Naive thymus-derived CD8-positive, alpha-beta T cell (primary cell): ENCODE results near the gene KDM4C. TPM values are rescaled to one million over a fixed set of nuclear protein-coding genes. Genes with fewer than 3 reads are reported as not detected.
"Not testable (repeated sequence)": the region's sequence is repeated elsewhere in the genome, so short reads cannot be mapped to it uniquely, and the experiment has no call there.

ENCODE experiments used
- ATAC-seq, 2 donors: fragments of 150-1000 bp; cut with Tn5 transposase in 1 of 2; sonication (Bioruptor Pico), chemical (Tn5 transposase) in 1 of 2; 1 replicate in 1 of 2; 2 replicates in 1 of 2; pipeline ENCODE4 v1.10.0; 2021; ENCODE audit warnings: mild to moderate bottlenecking in 2 of 2, moderate library complexity in 2 of 2
- POLR2A ChIA-PET: fragments of 350-600 bp; sonication (Branson Sonifier 250); formaldehyde crosslinking; loops from one replicate; lab custom pipeline; 2021; ENCODE audit warnings: antibody characterized with exemption; lab: Charles Lee
- DNase-seq, 10 donors: peaks; one replicate each; pipeline versions ENCODE4 v3.0.0 to v3.0.0-alpha.2; 2020 to 2022
- H3K27ac Mint-ChIP-seq, 10 donors: one replicate each; pipeline ENCODE4 v1.8.0; 2020 to 2022; ENCODE audit warnings: mild to moderate bottlenecking in 10 of 10, mixed read lengths in 10 of 10, moderate library complexity in 4 of 10, inconsistent platforms in 1 of 10
- H3K27me3 Mint-ChIP-seq, 5 donors: one replicate each; pipeline ENCODE4 v1.8.0; 2021 to 2022; ENCODE audit warnings: mixed read lengths in 5 of 5
- H3K36me3 Mint-ChIP-seq, 3 donors: one replicate each; pipeline ENCODE4 v1.8.0; 2020 to 2022; ENCODE audit warnings: mixed read lengths in 3 of 3, mild to moderate bottlenecking in 2 of 3, inconsistent platforms in 1 of 3
- H3K4me1 Mint-ChIP-seq, 4 donors: one replicate each; pipeline ENCODE4 v1.8.0; 2021 to 2022; ENCODE audit warnings: mixed read lengths in 4 of 4
- H3K4me3 Mint-ChIP-seq, 10 donors: one replicate each; pipeline ENCODE4 v1.8.0; 2020 to 2022; ENCODE audit warnings: mild to moderate bottlenecking in 10 of 10, mixed read lengths in 10 of 10, moderate library complexity in 6 of 10, inconsistent platforms in 1 of 10
- H3K9me3 Mint-ChIP-seq, 9 donors: one replicate each; pipeline ENCODE4 v1.8.0; 2020 to 2022; ENCODE audit warnings: mixed read lengths in 9 of 9, mild to moderate bottlenecking in 3 of 9, inconsistent platforms in 1 of 9, moderate library complexity in 1 of 9
- polyA plus RNA-seq, 3 donors: library from polyadenylated mRNA; unstranded; fragments of 300-500 nt; fragmentation: Illumina TruSeq; gene quantifications; one replicate each; pipeline ENCODE4 v1.2.3, GENCODE V29; 2021
- total RNA-seq, 8 experiments: library from RNA in 2 of 8; stranded (reverse) in 2 of 8; gene quantifications; one replicate each; pipeline ENCODE4 v1.2.3 and lab custom pipeline; 2021 to 2026

KDM4C gene
- total and polyA plus RNA-seq, 5 experiments from 2014 or later: 27.5 to 83.6 (median 27.8) TPM

DNA sequence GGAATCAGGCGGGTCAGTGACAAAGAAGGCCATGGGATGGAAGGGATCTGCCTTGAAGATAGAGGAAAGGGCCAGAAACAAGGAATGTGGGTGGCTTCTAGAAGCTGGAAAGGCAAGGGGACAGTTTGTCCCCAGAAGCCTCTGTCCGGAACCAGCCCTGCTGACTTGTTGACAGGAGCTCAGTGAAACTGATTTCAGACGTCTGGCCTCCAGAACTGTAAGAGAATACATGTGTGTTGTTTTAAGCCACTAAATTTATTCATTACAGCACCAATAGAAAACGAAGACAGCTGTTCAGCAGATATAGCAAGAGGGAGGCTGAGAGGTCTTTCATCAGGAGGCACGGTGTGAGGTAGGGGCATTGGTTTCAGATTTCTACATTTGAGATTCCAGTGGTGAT lies 422.5 kb downstream of the KDM4C start:
- POLR2A ChIA-PET: no interaction called here
- peaks cover 50 to 81% (median 54%) of the 10 kb centered on the region in 3 donors for H3K36me3 Mint-ChIP-seq
- H3K4me3 Mint-ChIP-seq: no peak overlapping the region
- H3K27me3 Mint-ChIP-seq: no peaks in the 10 kb centered on the region
- no peak for DNase-seq
- ATAC-seq: no peak
- no peak overlapping the region for H3K27ac Mint-ChIP-seq
- peaks cover under 1 to 47% (median 14%) of the 10 kb centered on the region in 9 donors for H3K9me3 Mint-ChIP-seq
- H3K4me1 Mint-ChIP-seq: peaks cover 0 to 3% (median 0%) of the 10 kb centered on the region in 4 donors

DNA sequence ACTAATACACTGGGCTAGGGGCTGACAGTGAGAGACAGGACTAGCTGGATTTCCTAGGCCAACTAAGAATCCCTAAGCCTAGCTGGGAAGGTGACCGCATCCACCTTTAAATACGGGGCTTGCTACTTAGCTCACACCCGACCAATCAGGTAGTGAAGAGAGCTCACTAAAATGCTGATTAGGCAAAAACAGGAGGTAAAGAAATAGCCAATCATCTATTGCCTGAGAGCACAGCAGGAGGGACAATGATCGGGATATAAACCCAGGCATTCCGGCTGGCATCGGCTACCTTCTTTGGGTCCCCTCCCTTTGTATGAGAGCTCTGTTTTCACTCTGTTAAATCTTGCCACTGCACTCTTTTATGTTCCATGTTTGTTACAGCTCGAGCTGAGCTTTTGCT lies 425.4 kb downstream of the KDM4C start:
- H3K27ac Mint-ChIP-seq, DNase-seq, H3K4me3 Mint-ChIP-seq, H3K4me1 Mint-ChIP-seq, ATAC-seq, H3K27me3 Mint-ChIP-seq, POLR2A ChIA-PET: not testable (repeated sequence)
- Mint-ChIP-seq H3K36me3 (peaks cover 41 to 79% (median 69%) of the 10 kb centered on the region in 3 donors), H3K9me3 (peaks cover 5 to 73% (median 22%) of the 10 kb centered on the region in 9 donors)

DNA sequence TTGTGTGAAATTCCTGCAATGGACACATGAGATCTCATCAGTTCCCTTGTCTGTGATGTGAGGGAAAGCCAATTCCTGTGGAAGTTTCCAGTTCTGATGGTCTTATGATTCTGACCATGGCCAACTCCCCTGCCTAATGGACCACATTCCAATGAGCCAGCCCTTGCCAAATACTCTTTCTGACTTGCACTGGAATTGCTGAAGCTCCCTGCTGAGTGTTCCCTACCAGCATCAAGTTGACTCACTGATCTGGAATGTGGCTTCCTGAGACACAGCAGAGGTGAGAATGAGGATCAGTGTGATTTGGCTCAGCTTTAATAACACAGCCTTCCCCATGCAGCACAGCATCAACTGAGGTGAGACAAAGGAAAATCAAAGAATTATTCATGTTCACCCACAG lies 427.8 kb downstream of the KDM4C start:
- Mint-ChIP-seq H3K27me3 (no peaks in the 10 kb centered on the region), H3K4me3 (no peak overlapping the region), H3K36me3 (peaks cover 20 to 61% (median 60%) of the 10 kb centered on the region in 3 donors), H3K4me1 (no peaks in the 10 kb centered on the region), H3K27ac (no peak overlapping the region), H3K9me3 (peaks cover 8 to 79% (median 32%) of the 10 kb centered on the region in 9 donors)
- DNase-seq (no peak), ATAC-seq (no peak)
- POLR2A ChIA-PET: no interaction called here

DNA sequence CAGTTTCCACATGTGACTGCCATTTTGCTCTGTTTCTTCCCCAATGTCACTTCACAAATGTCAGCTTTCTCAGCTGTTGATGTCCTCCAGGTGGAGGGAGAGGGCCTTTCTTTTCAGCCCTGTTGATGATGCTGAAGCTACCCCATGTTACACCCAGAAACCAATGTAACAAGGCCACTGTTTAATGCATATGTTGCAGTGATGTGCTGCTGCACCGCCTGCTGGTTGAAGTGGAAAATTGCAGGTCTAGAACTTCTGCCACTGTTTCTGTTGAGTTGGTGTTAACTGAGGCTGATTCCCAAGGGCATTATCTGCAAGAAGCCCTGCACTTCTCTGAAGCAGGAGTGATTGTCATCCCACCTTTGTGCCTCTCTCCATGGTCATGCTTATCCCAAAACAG lies 428.4 kb downstream of the KDM4C start:
- no peak for ATAC-seq
- no peak for DNase-seq
- POLR2A ChIA-PET: no interaction called here
- Mint-ChIP-seq H3K4me3 (no peak overlapping the region), H3K9me3 (peaks cover 11 to 79% (median 37%) of the 10 kb centered on the region in 9 donors), H3K27ac (no peak overlapping the region), H3K4me1 (no peaks in the 10 kb centered on the region), H3K36me3 (peaks cover 17 to 65% (median 61%) of the 10 kb centered on the region in 3 donors), H3K27me3 (no peaks in the 10 kb centered on the region)

DNA sequence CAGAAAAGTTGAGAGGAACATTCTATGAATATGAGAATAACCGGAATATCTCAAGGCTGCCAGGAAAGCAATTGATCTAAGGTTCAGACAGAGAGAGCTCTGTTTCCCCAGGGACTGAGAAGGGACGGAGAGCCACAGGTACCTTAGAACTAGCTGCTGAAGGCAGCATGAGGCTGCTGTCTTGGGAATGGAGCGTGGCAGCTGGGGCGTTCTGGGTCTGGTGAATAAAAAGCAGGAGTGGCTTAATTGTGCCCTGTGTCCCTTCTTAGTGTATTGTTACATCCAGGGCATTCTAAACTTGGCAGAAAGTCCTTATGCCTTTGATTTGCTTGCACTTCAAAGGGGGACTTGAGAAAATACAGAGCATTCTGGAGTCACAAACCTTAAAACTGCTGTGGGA lies 434.5 kb downstream of the KDM4C start:
- POLR2A ChIA-PET: no interaction called here
- Mint-ChIP-seq H3K36me3 (peaks cover 0 to 19% (median 10%) of the 10 kb centered on the region in 3 donors), H3K9me3 (peaks cover 5 to 35% (median 23%) of the 10 kb centered on the region in 9 donors), H3K4me1 (no peaks in the 10 kb centered on the region), H3K4me3 (no peak overlapping the region), H3K27me3 (no peaks in the 10 kb centered on the region), H3K27ac (no peak overlapping the region)
- DNase-seq (no peak), ATAC-seq (no peak)

DNA sequence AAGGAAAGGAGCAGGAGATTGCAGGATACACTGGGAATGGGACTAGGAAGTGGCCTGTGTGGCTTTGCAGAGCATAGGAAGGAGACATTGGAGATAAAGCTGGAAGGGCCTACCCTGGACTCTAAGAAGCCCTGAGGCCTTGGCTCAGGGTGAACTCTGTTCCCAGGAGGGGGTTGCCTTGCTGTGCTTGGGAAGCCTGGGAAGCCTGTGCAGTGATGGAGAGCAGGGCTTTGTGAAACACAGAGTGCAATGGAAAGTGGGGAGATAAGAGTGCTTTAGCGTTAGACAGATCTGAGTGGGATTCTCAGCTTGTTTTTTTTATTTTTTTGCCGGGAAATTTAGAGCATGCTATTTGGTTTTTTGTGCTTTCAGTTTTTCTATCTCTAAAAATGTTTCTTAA lies 437.8 kb downstream of the KDM4C start:
- Mint-ChIP-seq H3K27ac (no peak overlapping the region), H3K27me3 (no peaks in the 10 kb centered on the region), H3K36me3 (peaks cover 0 to 5% (median 2%) of the 10 kb centered on the region in 3 donors), H3K4me1 (no peaks in the 10 kb centered on the region), H3K4me3 (no peak overlapping the region), H3K9me3 (peaks cover under 1 to 20% (median 5%) of the 10 kb centered on the region in 9 donors)
- DNase-seq: no peak
- POLR2A ChIA-PET: no interaction called here
- ATAC-seq: no peak

DNA sequence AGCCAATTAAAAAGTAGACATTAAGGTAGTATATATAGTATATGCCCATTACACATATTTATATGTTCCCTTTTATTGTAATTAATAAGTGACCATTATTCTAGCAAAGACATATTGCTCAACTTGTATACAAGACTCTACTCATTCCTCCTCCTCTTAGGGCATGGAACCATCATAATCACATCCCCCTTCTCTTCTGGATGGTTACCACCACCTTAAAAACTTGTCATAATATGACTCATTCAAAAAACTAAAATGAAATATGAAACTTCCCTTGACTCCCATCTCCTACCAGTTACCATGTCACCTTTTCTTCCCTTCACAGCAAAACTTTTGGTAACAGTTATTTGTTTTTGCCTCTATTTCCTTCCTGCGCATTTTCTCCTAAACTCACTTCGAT lies 438.7 kb downstream of the KDM4C start:
- no peaks in the 10 kb centered on the region for H3K4me1 Mint-ChIP-seq
- H3K4me3 Mint-ChIP-seq: no peak overlapping the region
- DNase-seq: no peak
- POLR2A ChIA-PET: no interaction called here
- H3K36me3 Mint-ChIP-seq: no peaks in the 10 kb centered on the region
- H3K27ac Mint-ChIP-seq: no peak overlapping the region
- no peak for ATAC-seq
- peaks cover 0 to 11% (median 0%) of the 10 kb centered on the region in 9 donors for H3K9me3 Mint-ChIP-seq
- H3K27me3 Mint-ChIP-seq: no peaks in the 10 kb centered on the region

DNA sequence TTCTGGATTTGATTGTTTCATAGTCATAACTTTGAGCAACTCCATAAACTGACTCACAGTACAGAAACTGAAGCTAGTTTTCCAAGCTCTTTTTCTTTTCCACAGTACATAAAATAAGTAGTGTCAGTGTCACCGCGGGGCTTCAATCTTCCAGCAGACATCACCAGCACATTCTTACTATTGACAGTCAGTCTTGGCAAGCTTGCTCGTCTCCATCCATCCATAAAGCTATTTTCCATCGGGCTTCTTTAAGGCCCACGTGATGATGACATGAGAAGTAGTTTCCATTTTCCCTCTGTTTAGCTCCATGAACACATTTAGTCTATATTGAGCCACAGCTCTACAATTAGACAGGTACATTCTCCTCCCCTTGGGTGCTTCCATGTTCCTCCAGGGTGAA lies 443.4 kb downstream of the KDM4C start:
- H3K4me3 Mint-ChIP-seq: no peak overlapping the region
- no peak for ATAC-seq
- no peaks in the 10 kb centered on the region for H3K4me1 Mint-ChIP-seq

DNA sequence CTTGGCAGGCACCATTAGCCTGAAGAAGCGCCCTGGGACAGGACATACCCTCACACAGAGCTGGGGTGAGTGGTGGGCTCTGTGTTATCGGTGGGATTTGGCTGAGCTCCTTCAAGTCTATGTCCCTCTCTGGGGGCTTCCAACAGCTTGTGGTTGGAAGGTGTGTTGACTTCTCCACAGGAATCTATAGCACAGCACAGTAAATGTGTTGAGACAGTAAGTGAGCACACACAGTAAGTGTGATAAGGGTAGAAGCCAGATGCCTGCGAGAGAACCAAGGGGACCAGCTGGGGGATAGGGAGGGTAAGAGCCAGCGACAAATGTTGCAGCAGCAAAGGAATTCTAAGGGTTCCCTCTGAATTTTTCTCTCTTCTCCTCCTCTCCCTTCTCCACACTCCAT lies 448.0 kb downstream of the KDM4C start:
- Mint-ChIP-seq H3K4me1 (peaks cover 0 to 1% (median 0%) of the 10 kb centered on the region in 4 donors), H3K36me3 (no peaks in the 10 kb centered on the region), H3K27me3 (peaks cover 0 to 6% (median 0%) of the 10 kb centered on the region in 5 donors), H3K9me3 (peaks cover 0 to 5% (median 0%) of the 10 kb centered on the region in 9 donors), H3K4me3 (no peak overlapping the region), H3K27ac (no peak overlapping the region)
- POLR2A ChIA-PET: no interaction called here
- DNase-seq: no peak
- no peak for ATAC-seq

More for the DNA sequence above, 443.4 kb downstream of the KDM4C start:
- DNase-seq: no peak
- POLR2A ChIA-PET: no interaction called here
- Mint-ChIP-seq H3K9me3 (peaks cover 0 to 5% (median 0%) of the 10 kb centered on the region in 9 donors), H3K36me3 (no peaks in the 10 kb centered on the region), H3K27ac (no peak overlapping the region), H3K27me3 (peaks cover 0 to 2% (median 0%) of the 10 kb centered on the region in 5 donors)

DNA sequence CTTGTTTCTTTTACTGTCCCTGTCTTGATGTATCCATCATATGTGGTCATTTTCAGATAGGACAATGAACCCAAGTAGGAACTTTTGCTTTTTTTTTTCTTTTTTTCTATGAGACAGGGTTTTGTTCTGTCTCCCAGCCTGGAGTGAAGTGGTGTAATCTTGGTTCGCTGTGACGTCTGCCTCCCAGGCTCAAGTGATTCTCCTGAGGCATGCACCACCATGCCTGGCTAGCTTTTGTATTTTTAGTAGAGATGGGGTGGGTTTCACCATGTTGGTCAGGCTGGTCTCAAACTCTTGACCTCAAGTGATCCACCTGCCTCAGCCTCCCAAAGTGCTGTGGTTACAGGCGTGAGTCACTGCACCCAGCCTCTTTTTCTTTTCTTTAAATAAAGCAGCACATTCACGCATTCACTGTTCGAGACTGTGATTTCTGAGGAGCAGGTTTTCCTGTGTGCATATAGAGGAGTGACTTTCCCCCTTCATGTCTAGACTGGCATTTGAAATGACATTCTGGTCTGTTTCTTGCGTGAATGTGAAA lies 448.5 kb downstream of the KDM4C start:
- no peak for ATAC-seq
- Mint-ChIP-seq H3K4me3 (no peak overlapping the region), H3K27me3 (peaks cover 0 to 6% (median 0%) of the 10 kb centered on the region in 5 donors), H3K27ac (no peak overlapping the region), H3K36me3 (no peaks in the 10 kb centered on the region), H3K9me3 (peaks cover 0 to 5% (median 0%) of the 10 kb centered on the region in 9 donors), H3K4me1 (peaks cover 0 to 1% (median 0%) of the 10 kb centered on the region in 4 donors)
- no peak for DNase-seq
- POLR2A ChIA-PET: no interaction called here

DNA sequence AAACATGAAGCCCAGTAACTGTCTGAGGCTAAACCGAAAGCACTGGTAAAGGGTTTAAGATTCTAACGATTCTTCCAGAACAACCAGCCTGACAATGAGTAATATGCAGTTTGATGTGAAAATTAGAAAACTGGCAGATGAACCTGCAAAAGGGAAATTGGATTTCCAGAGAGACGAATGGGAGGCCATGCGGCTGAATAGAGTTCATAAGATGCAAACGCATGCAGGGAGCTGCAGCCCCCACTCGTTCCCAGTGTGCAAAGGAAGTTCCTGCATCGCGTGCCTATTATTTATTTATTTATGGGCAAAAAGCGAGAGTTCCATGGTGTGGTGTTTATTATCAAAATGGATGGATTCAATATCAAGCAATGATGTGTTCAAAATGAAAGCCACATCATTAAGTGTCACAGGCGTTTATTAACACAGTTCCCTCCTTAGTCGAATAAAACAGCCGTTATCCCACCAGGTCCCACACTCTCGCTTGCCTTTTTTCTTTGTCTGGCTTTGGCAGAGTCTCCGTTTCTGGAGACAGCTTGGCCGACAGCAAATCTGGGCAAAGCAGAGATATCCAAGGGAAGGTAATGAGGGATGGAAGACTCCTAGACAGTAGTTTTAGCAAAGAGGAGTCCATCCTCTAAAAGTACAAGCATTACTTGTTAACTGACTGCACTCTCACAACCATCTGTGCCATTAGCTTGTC lies 451.4 kb downstream of the KDM4C start:
- DNase-seq: no peak
- POLR2A ChIA-PET: no interaction called here
- Mint-ChIP-seq H3K36me3 (no peaks in the 10 kb centered on the region), H3K9me3 (no peaks in the 10 kb centered on the region), H3K27ac (no peak overlapping the region), H3K4me3 (no peak overlapping the region), H3K27me3 (peaks cover 0 to 6% (median 0%) of the 10 kb centered on the region in 5 donors), H3K4me1 (peaks cover 0 to 1% (median 0%) of the 10 kb centered on the region in 4 donors)
- ATAC-seq: no peak

DNA sequence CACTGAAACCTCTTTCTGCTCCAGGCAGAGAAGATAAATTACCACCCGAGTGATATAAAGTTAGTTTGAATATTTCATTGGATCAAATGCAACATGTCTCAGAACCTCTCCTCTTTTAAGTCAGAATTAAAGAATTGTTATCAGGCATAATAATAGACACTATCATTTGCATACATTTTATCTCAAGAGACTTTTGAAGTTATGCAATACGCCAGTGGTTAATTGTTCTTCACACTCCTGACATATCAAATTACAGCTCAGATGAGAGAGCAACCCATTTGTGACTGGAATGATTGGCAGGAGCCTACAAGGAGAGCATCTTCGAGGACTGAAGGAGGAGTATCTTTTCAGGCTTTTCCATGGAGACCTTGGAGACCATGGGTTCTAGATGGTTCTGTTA lies 452.2 kb downstream of the KDM4C start:
- H3K4me3 Mint-ChIP-seq: no peak overlapping the region
- H3K4me1 Mint-ChIP-seq: peaks cover 0 to 1% (median 0%) of the 10 kb centered on the region in 4 donors
- no peak for DNase-seq
- POLR2A ChIA-PET: no interaction called here
- ATAC-seq: no peak
- H3K27ac Mint-ChIP-seq: no peak overlapping the region
- H3K9me3 Mint-ChIP-seq: no peaks in the 10 kb centered on the region
- H3K36me3 Mint-ChIP-seq: no peaks in the 10 kb centered on the region
- peaks cover 0 to 6% (median 0%) of the 10 kb centered on the region in 5 donors for H3K27me3 Mint-ChIP-seq

DNA sequence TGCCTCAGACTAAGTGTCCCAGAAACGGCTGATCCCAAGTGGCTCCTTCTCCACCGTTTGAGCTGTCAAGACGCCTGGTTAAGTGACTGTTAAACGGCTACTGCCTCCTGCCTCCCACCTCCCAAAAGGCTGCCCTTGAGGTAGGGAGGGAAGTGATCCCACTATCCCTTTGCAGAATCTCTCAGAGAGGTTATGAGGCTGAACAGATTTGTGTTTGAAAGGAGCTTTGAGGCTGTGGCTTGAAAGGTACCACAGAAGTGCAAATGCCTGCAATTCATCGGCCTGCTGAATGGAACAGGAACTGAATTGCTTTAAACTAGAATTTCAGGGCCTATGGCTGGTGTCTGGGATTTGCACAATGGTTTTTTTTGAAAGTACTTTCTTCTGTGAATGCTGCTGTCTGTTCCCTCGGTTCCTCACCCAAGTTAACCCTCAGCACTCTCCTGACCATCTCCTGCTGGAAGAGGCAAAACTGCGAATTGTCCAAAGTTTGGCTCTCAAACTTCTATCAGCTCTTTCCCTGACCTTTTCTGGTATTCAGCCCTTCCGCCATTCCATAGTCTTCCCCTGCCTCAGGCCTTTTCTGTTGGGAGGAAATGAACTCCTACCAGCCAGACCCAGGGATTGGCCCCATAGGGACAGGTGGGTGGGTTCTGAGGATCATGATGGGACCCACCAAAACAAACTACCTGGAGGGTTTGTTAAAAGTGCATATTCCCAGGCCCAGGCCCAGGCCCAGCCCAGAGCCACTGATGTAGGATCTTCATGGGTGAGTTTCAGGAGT lies 453.3 kb downstream of the KDM4C start:
- no peak overlapping the region for H3K4me3 Mint-ChIP-seq
- peaks cover 0 to 3% (median 2%) of the 10 kb centered on the region in 4 donors for H3K4me1 Mint-ChIP-seq
- no peaks in the 10 kb centered on the region for H3K36me3 Mint-ChIP-seq
- POLR2A ChIA-PET: no interaction called here
- peaks cover 0 to 2% (median 0%) of the 10 kb centered on the region in 9 donors for H3K9me3 Mint-ChIP-seq
- ATAC-seq: no peak
- peaks cover 0 to 6% (median 0%) of the 10 kb centered on the region in 5 donors for H3K27me3 Mint-ChIP-seq
- no peak overlapping the region for H3K27ac Mint-ChIP-seq
- DNase-seq: no peak
